Right lobe of liver (tissue), 6 donors: ENCODE measurements around the gene CDC42BPA. TPM values are rescaled to one million over a fixed set of nuclear protein-coding genes. Genes with fewer than 3 reads are reported as not detected.

Experiments used
- ATAC-seq, 4 donors: fragments of 200-7000 bp; cut with Tn5 transposase; one replicate each; pipeline ENCODE4 v1.9.1; 2020; ENCODE audit warnings: mild to moderate bottlenecking in 4 of 4, moderate library complexity in 4 of 4
- DNase-seq, 3 donors: peaks; one replicate each; pipeline ENCODE4 v3.0.0-alpha.2; 2020
- H3K27ac ChIP-seq, 3 donors: fragments of 200-600 bp; one replicate each; pipeline ENCODE4 v1.8.0; 2022
- H3K27me3 ChIP-seq, 2 donors: fragments of 200-600 bp; one replicate each; pipeline ENCODE4 v1.8.0; 2022
- H3K36me3 ChIP-seq, 4 donors: fragments of 200-600 bp; sonication (generic) in 1 of 4; one replicate each; pipeline versions ENCODE4 v1.5.1 to v1.8.0; 2017 to 2022; ENCODE audit warnings: control low read depth in 1 of 4
- H3K4me1 ChIP-seq, 4 donors: fragments of 200-600 bp; sonication (generic) in 1 of 4; one replicate each; pipeline versions ENCODE4 v1.5.1 to v1.8.0; 2017 to 2022; ENCODE audit warnings: control low read depth in 1 of 4
- H3K4me3 ChIP-seq, 3 donors: fragments of 200-600 bp; one replicate each; pipeline ENCODE4 v1.8.0; 2022
- H3K9me3 ChIP-seq, 4 donors: fragments of 200-600 bp; sonication (generic) in 1 of 4; one replicate each; pipeline versions ENCODE4 v1.5.1 to v1.8.0; 2017 to 2022; ENCODE audit warnings: control low read depth in 1 of 4
- CTCF ChIP-seq, 4 donors: fragments of 200-600 bp in 3 of 4; fragments of 450-650 bp in 1 of 4; IDR thresholded peaks; one replicate each; pipeline versions ENCODE4 v1.5.1 to v1.8.0; 2016 to 2022; ENCODE audit warnings: antibody characterized with exemption in 4 of 4, mild to moderate bottlenecking in 2 of 4
- POLR2A ChIP-seq: fragments of 450-650 bp; IDR thresholded peaks from one replicate; pipeline ENCODE4 v1.6.1; 2017; ENCODE audit warnings: antibody characterized with exemption, mild to moderate bottlenecking
- WGBS: methylation state at CpG from one replicate; pipeline ENCODE4 v1.1.6; 2018; ENCODE audit warnings: low coverage, low lambda C conversion rate; ENCODE audit not compliant: insufficient coverage; ENCODE audit errors: missing lambda C conversion rate; 5-methylcytosine and 5-hydroxymethylcytosine counted together
- intact Hi-C, 2 donors: fragments of 100-400 bp; cut with DNase I; formaldehyde crosslinking; loops; one replicate each; pipeline versions ENCODE4 v1.11.2 to v1.14.1; 2022
- total RNA-seq, 6 experiments: library from RNA; depleted of rRNA in 2 of 6; stranded (reverse); fragments of >200 nt in 2 of 6; fragmentation: NEBNext Ultra II Directional in 3 of 6; extraction: Animal tissue kit (Norgen Biotek cat#: 25700) in 3 of 6; gene quantifications; one replicate each; pipeline versions ENCODE4 v1.1.0 to v1.2.4, GENCODE V29; 2016 to 2023
- donor health status: DM: no; HTN: yes; CAD: no.
- donor health status: DM: no; HTN: no; CAD: no.
- donor health status: DM: no; HTN: no; CAD: no.
- donor health status: DM: no; HTN: yes; CAD: no.
- donor health status: DM: no; HTN: yes; CAD: no.

The CDC42BPA gene
- total RNA-seq, 6 experiments from 2014 or later = 11.4 to 35.0 (median 22.2) TPM

GRCh38 chr1:227070638-227071285, 247.5 kb downstream of the CDC42BPA start:
- intact Hi-C loops = no loop called here
- 39% methylated on average over 4 of the region's 4 CpGs for WGBS

GRCh38 chr1:227069490-227069889, 248.8 kb downstream of the CDC42BPA start:
- ATAC-seq (no peak), DNase-seq (no peak)
- TF ChIP-seq POLR2A (no peak), CTCF (IDR thresholded peaks at IDR 0.05) (no peak)
- Histone ChIP-seq H3K4me1 (no peaks in the 10 kb centered on the region), H3K4me3 (no peak overlapping the region), H3K9me3 (no peaks in the 10 kb centered on the region), H3K27ac (no peak overlapping the region), H3K27me3 (no peaks in the 10 kb centered on the region), H3K36me3 (peaks cover 0 to 10% (median 5%) of the 10 kb centered on the region in 4 donors)
- 96% methylated on average over 2 of the region's 2 CpGs for WGBS
- intact Hi-C loops = no loop called here

More at GRCh38 chr1:227070638-227071285, 247.5 kb downstream of the CDC42BPA start:
- H3K27ac ChIP-seq = no peak overlapping the region
- ATAC-seq (no peak), DNase-seq (no peak)
- H3K9me3 ChIP-seq = no peaks in the 10 kb centered on the region
- no peaks in the 10 kb centered on the region for H3K27me3 ChIP-seq
- H3K4me1 ChIP-seq = no peaks in the 10 kb centered on the region
- TF ChIP-seq CTCF (IDR thresholded peaks at IDR 0.05) (no peak), POLR2A (no peak)
- no peak overlapping the region for H3K4me3 ChIP-seq
- H3K36me3 ChIP-seq = peaks cover 0 to 10% (median 5%) of the 10 kb centered on the region in 4 donors

- peaks cover 0 to 10% (median 5%) of the 10 kb centered on the region in 4 donors for H3K36me3 ChIP-seq
- no peaks in the 10 kb centered on the region for H3K4me1 ChIP-seq
- H3K27me3 ChIP-seq = no peaks in the 10 kb centered on the region
- TF ChIP-seq CTCF (IDR thresholded peaks at IDR 0.05) (no peak), POLR2A (no peak)
- no peaks in the 10 kb centered on the region for H3K9me3 ChIP-seq
- no peak overlapping the region for H3K4me3 ChIP-seq
- intact Hi-C loops = no loop called here
- ATAC-seq (no peak), DNase-seq (no peak)
- no peak overlapping the region for H3K27ac ChIP-seq
- 66% methylated on average over 2 of the region's 2 CpGs for WGBS
These were observed 249.4 kb downstream of the CDC42BPA start for GRCh38 chr1:227068883-227069282.

GRCh38 chr1:227066999-227067398, 251.3 kb downstream of the CDC42BPA start:
- no peak overlapping the region for H3K4me3 ChIP-seq
- WGBS = 100% methylated on average over 1 of the region's 1 CpG
- H3K27ac ChIP-seq = no peak overlapping the region
- peaks cover 0 to 3% (median 3%) of the 10 kb centered on the region in 4 donors for H3K36me3 ChIP-seq
- no peaks in the 10 kb centered on the region for H3K4me1 ChIP-seq
- intact Hi-C loops = no loop called here
- no peak for TF ChIP-seq POLR2A
- no peak for TF ChIP-seq CTCF (IDR thresholded peaks at IDR 0.05)
- H3K27me3 ChIP-seq = no peaks in the 10 kb centered on the region
- ATAC-seq (no peak), DNase-seq (no peak)
- no peaks in the 10 kb centered on the region for H3K9me3 ChIP-seq
